ENCODE results near the gene SRPK3.

The SRPK3 gene

GRCh38 chrX:153831429-153832150 lies 50.7 kb downstream of the SRPK3 start:
- peak; percentile 15 for DNase-seq (ENCODE audit: low spot score)

- no peak for DNase-seq (ENCODE audit: low spot score)
These were observed 51.9 kb downstream of the SRPK3 start for GRCh38 chrX:153832728-153833127.
